Activated CD4-positive, alpha-beta memory T cell treated with anti-CD3 and anti-CD28 coated beads, Interleukin-2, amount 10 ng/mL, durations not matched to agents 7 days and 5 days (primary cell): ENCODE results near the gene RSPH9. TPM values are rescaled to one million over a fixed set of nuclear protein-coding genes. Genes with fewer than 3 reads are reported as not detected.

Experiments used
- total RNA-seq, 2 experiments: library from RNA; stranded (reverse); gene quantifications; one replicate each; pipeline ENCODE4 v1.2.3, GENCODE V29; 2021

The RSPH9 gene
- total RNA-seq, 2 experiments from 2014 or later = not detected

Other genes starting within 250 kb of the RSPH9 start
- gene ABCC10, start 217.5 kb upstream of the RSPH9 start, total RNA-seq = 10 to 100 TPM; 46.8 to 49.8 TPM
- under 1 TPM; 0.18 to 0.50 TPM for gene DLK2, start 189.5 kb upstream of the RSPH9 start, total RNA-seq
- 10 to 100 TPM; 34.7 to 36.6 TPM for gene TJAP1, start 167.5 kb upstream of the RSPH9 start, total RNA-seq
- gene LRRC73, start 134.7 kb upstream of the RSPH9 start, total RNA-seq = under 1 TPM; 0.23 to 0.25 TPM
- gene YIPF3, start 128.1 kb upstream of the RSPH9 start, total RNA-seq = 10 to 100 TPM; 71.5 to 77.4 TPM
- gene POLR1C, start 127.9 kb upstream of the RSPH9 start, total RNA-seq = 10 to 100 TPM; 24.1 to 24.3 TPM
- 10 to 100 TPM; 62.5 to 78.5 TPM for gene XPO5, start 69.0 kb upstream of the RSPH9 start, total RNA-seq
- gene POLH, start 68.9 kb upstream of the RSPH9 start, total RNA-seq = 10 to 100 TPM; 74.6 to 75.5 TPM
- gene GTPBP2, start 15.8 kb upstream of the RSPH9 start, total RNA-seq = 100 to 1,000 TPM; 107 to 112 TPM
- 10 to 100 TPM; 40.4 to 41.8 TPM for gene MAD2L1BP, start 9.2 kb upstream of the RSPH9 start, total RNA-seq
- 10 to 100 TPM; 38.5 to 40.5 TPM for gene MRPS18A, start 42.8 kb downstream of the RSPH9 start, total RNA-seq
- gene VEGFA, start 125.2 kb downstream of the RSPH9 start, total RNA-seq = 10 to 100 TPM; 48.1 to 49.5 TPM